Measurements from ENCODE around the gene RGS10. TPM values are rescaled to one million over a fixed set of nuclear protein-coding genes. Genes with fewer than 3 reads are reported as not detected.

Gene RGS10
- total and polyA plus RNA-seq, 2 of the 8 experiments (the other 6 are each of a cell fraction or from before 2014, with no cell fraction given): 5.5 to 13.1 TPM

DNA sequence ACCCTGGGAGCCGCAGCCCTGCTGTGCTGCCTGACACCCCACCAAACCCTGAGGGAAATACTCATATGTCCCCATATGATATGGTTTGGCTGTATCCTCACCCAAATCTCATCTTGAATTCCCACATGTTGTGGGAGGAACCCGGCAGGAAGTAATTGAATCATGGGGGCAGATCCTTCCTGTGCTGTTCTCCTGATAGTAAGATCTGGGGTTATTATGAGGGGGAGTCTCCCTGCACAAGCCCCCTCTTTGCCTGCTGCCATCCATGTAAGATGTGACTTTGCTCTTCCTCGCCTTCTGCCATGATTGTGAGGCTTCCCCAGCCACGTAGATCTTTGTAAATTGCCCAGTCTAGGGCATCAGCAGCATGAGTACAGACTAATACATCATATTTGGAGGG, 68.7 kb downstream of the RGS10 start:
- H3K36me3 ChIP-seq (ENCODE audit: control insufficient read depth in 2 of 4, insufficient read depth in 4 of 4, low read length in 3 of 4): no peaks in the 10 kb centered on the region
- H3K27ac ChIP-seq (ENCODE audit: low read depth, low read length): no peak overlapping the region
- FAIRE-seq (no peak), DNase-seq (ENCODE audit: low read depth in 1 of 2, low spot score in 2 of 2) (no peak)
- no peaks in the 10 kb centered on the region for H3K79me2 ChIP-seq (ENCODE audit: control insufficient read depth in 1 of 2, insufficient read depth in 2 of 2, low read length in 2 of 2)
- H2BK120ac ChIP-seq (replicated peaks; ENCODE audit: low read depth, low read length): no peak overlapping the region
- no peak overlapping the region for H3K56ac ChIP-seq (replicated peaks; ENCODE audit: insufficient read length, low read depth, low read length)
- 84% methylated on average over 4 of the region's 4 CpGs; no CpG with 5 or more reads in 1 of the 2 experiments for WGBS, 2 experiments (ENCODE audit: extremely low coverage in 1 of 2, insufficient coverage in 1 of 2, insufficient read length in 1 of 2, insufficient replicate concordance in 2 of 2, low coverage in 1 of 2, low lambda C conversion rate in 2 of 2, missing lambda C conversion rate in 1 of 2)
- no peak overlapping the region for H3K4me3 ChIP-seq (ENCODE audit: extremely low read depth in 1 of 4, insufficient read depth in 2 of 4, low read depth in 3 of 4, low read length in 4 of 4)
- no peak overlapping the region for H2BK12ac ChIP-seq (ENCODE audit: low read depth, low read length)
- ChIA-PET POLR2A (ENCODE audit: partially characterized antibody) (no interaction called here), CTCF (ENCODE audit: partially characterized antibody) (interaction anchor here (2.1 kb wide), 1 partner anchor 16 kb away, joined by 5 read pairs; no protein-coding TSS in a partner anchor)
- no peak overlapping the region for H3K18ac ChIP-seq (ENCODE audit: extremely low read depth, low read length)
- H2AFZ ChIP-seq (ENCODE audit: low read length): no peak overlapping the region
- H3K14ac ChIP-seq (ENCODE audit: insufficient read length): no peak overlapping the region
- no peak overlapping the region for H3K23ac ChIP-seq (ENCODE audit: insufficient read length)
- H4K8ac ChIP-seq (ENCODE audit: extremely low read depth, insufficient read depth, low read length): no peak overlapping the region
- H3K9me3 ChIP-seq (ENCODE audit: insufficient read depth in 2 of 2, low read depth in 1 of 2, low read length in 1 of 2): no peaks in the 10 kb centered on the region
- H4K91ac ChIP-seq (replicated peaks; ENCODE audit: insufficient read length, low read length): no peak overlapping the region
- no peaks in the 10 kb centered on the region for H4K20me1 ChIP-seq (replicated peaks in 1 of 2; ENCODE audit: control insufficient read depth in 1 of 2, insufficient read depth in 2 of 2, low read length in 2 of 2)
- no peak overlapping the region for H2BK20ac ChIP-seq (ENCODE audit: low read length)
- H3K79me1 ChIP-seq (ENCODE audit: low read depth, low read length): no peaks in the 10 kb centered on the region
- no peak overlapping the region for H4K5ac ChIP-seq (ENCODE audit: insufficient read length, low read depth, low read length)
- TF ChIP-seq USF2 (IDR thresholded peaks at IDR 0.05; ENCODE audit: low read length): no peak
- no peak for TF ChIP-seq NANOG (IDR thresholded peaks at IDR 0.05; ENCODE audit: insufficient read depth, low read depth, low read length, poor library complexity, severe bottlenecking)
- H3K23me2 ChIP-seq (ENCODE audit: low read depth, low read length): no peaks in the 10 kb centered on the region; the same call in 1 of the 2 replicates
- no peak overlapping the region for H2BK15ac ChIP-seq (ENCODE audit: low read length)
- no peak overlapping the region for H3K9ac ChIP-seq (replicated peaks in 1 of 4; ENCODE audit: extremely low read depth in 1 of 4, low read depth in 3 of 4, low read length in 3 of 4)
- H2AK5ac ChIP-seq (ENCODE audit: low read depth, low read length): no peak overlapping the region
- no peak overlapping the region for H3K4ac ChIP-seq (replicated peaks; ENCODE audit: insufficient read length, low read depth, low read length)
- peaks cover 0 to 3% (median 0%) of the 10 kb centered on the region in 4 experiments; a peak in 2 of 7 replicates for H3K4me1 ChIP-seq (replicated peaks in 1 of 4; ENCODE audit: control insufficient read depth in 3 of 4, insufficient read depth in 4 of 4, low read length in 3 of 4)
- no peak overlapping the region for H3K4me2 ChIP-seq (ENCODE audit: insufficient read depth in 1 of 2, low read depth in 2 of 2, low read length in 2 of 2)
- H2BK5ac ChIP-seq (ENCODE audit: low read depth, low read length): no peak overlapping the region
- H3K27me3 ChIP-seq (replicated peaks in 1 of 4; ENCODE audit: control insufficient read depth in 3 of 4, extremely low read depth in 1 of 4, insufficient read depth in 3 of 4, low read length in 3 of 4): peaks cover 26 to 50% (median 40%) of the 10 kb centered on the region in 4 experiments

Data from H1 (cell line).